ENCODE results near the gene ZNF646.

The ZNF646 gene

GRCh38 chr16:31130899-31131298 lies 56.7 kb downstream of the ZNF646 start:
- DNase-seq (ENCODE audit: low read depth), result no peak

GRCh38 chr16:31131416-31131815 lies 57.2 kb downstream of the ZNF646 start:
- no peak for DNase-seq (ENCODE audit: low read depth)

- no peak for DNase-seq (ENCODE audit: low read depth)
These were observed 57.6 kb downstream of the ZNF646 start for GRCh38 chr16:31131841-31132271.

GRCh38 chr16:31132303-31132979 lies 58.2 kb downstream of the ZNF646 start:
- DNase-seq (ENCODE audit: low read depth), result no peak

GRCh38 chr16:31133046-31133501 lies 58.9 kb downstream of the ZNF646 start:
- DNase-seq (ENCODE audit: low read depth), result no peak
